A549 (cell line): Measurements from ENCODE around the gene GRK5. TPM values are rescaled to one million over a fixed set of nuclear protein-coding genes. Genes with fewer than 3 reads are reported as not detected.

Experiments
- ATAC-seq, 2 experiments: fragments of 200-7000 bp in 1 of 2; fragments of >200 bp in 1 of 2; cut with Nextera tagmentation in 1 of 2; cut with Tn5 transposase in 1 of 2; 3 replicates each; pipeline versions ENCODE4 v1.8.0 to v1.9.1; 2018 to 2020; ENCODE audit warnings: mild to moderate bottlenecking in 1 of 2, moderate library complexity in 1 of 2
- CTCF ChIA-PET: fragments of 300-600 bp; sonication (Branson Sonifier 250); formaldehyde crosslinking; extraction: SDS; loops from one replicate; lab custom pipeline; 2021; ENCODE audit warnings: antibody characterized with exemption, inconsistent platforms; lab: Yijun Ruan, JAX
- POLR2A ChIA-PET: fragments of 350-600 bp; formaldehyde crosslinking; extraction: SDS; loops from one replicate; lab custom pipeline; 2021; ENCODE audit warnings: antibody characterized with exemption, inconsistent platforms; lab: Yijun Ruan, JAX
- DNase-seq, 2 experiments: peaks; one replicate each; pipeline versions ENCODE4 v3.0.0 to v3.0.0-alpha.2; 2011 to 2016; ENCODE audit warnings: low read depth in 1 of 2, low spot score in 1 of 2
- FAIRE-seq: peaks from 2 replicates; lab custom pipeline; 2011; peaks lifted over from hg19 to GRCh38; lab: Jason Lieb, UNC
- H3K27ac ChIP-seq, 2 experiments: fragments of >200 bp; sonication (Bioruptor Twin); formaldehyde crosslinking; 3 replicates each; pipeline ENCODE4 v1.5.1; 2016 to 2017
- H3K4me1 ChIP-seq: fragments of >200 bp; sonication (Bioruptor Twin); formaldehyde crosslinking; 3 replicates; pipeline ENCODE4 v1.6.1; 2016
- H3K4me2 ChIP-seq: fragments of >200 bp; sonication (Bioruptor Twin); formaldehyde crosslinking; 3 replicates; pipeline ENCODE4 v1.6.1; 2016
- H3K4me3 ChIP-seq: fragments of >200 bp; sonication (Bioruptor Twin); formaldehyde crosslinking; 3 replicates; pipeline ENCODE4 v1.5.1; 2016
- H3K9me3 ChIP-seq: fragments of >200 bp; sonication (Bioruptor Twin); formaldehyde crosslinking; 3 replicates; pipeline ENCODE4 v1.6.1; 2016
- BHLHE40 ChIP-seq: IDR thresholded peaks from 2 replicates; pipeline ENCODE4 v1.6.1; 2012; ENCODE audit warnings: low read depth, low read length, inconsistent platforms
- CHD4 ChIP-seq: fragments of 200-600 bp; sonication (generic); IDR thresholded peaks from 2 replicates; pipeline ENCODE4 v1.6.1; 2016; ENCODE audit warnings: antibody characterized with exemption, mild to moderate bottlenecking, borderline replicate concordance
- EHF ChIP-seq: fragments of 250-450 bp; sonication (Bioruptor Pico); IDR thresholded peaks from 2 replicates; pipeline ENCODE4 v1.5.0; 2020; ENCODE audit warnings: mild to moderate bottlenecking
- EP300 ChIP-seq, 2 experiments: fragments of >200 bp; sonication (Bioruptor Twin); formaldehyde crosslinking; IDR thresholded peaks; 2 replicates in 1 of 2; 3 replicates in 1 of 2; pipeline ENCODE4 v1.6.1; 2016 to 2017
- ESRRA ChIP-seq: fragments of 150-350 bp; IDR thresholded peaks from 2 replicates; pipeline ENCODE4 v1.6.1; 2014; ENCODE audit warnings: mild to moderate bottlenecking, low read length, borderline replicate concordance
- FOSB ChIP-seq: fragments of 250-450 bp; sonication (Bioruptor Pico); IDR thresholded peaks from 2 replicates; pipeline ENCODE4 v1.5.0; 2020; ENCODE audit warnings: mild to moderate bottlenecking, moderate library complexity
- FOSL2 ChIP-seq, 2 experiments: fragments of 450-650 bp in 1 of 2; fragments of >200 bp in 1 of 2; sonication (Bioruptor Twin) in 1 of 2; formaldehyde crosslinking; IDR thresholded peaks; 2 replicates each; pipeline versions ENCODE4 v1.5.0 to v1.6.1; 2016 to 2020; ENCODE audit warnings: mild to moderate bottlenecking in 1 of 2, moderate library complexity in 1 of 2
- HDAC2 ChIP-seq: fragments of 200-600 bp; sonication (generic); IDR thresholded peaks from 2 replicates; pipeline ENCODE4 v1.6.1; 2016
- HOXB13 ChIP-seq: fragments of 250-450 bp; sonication (Bioruptor Pico); IDR thresholded peaks from 2 replicates; pipeline ENCODE4 v1.5.0; 2020; ENCODE audit warnings: low read depth, mild to moderate bottlenecking, moderate library complexity
- HOXB5 ChIP-seq: fragments of 250-450 bp; sonication (Bioruptor Pico); IDR thresholded peaks from 2 replicates; pipeline ENCODE4 v1.5.0; 2020; ENCODE audit warnings: mild to moderate bottlenecking, moderate library complexity
- MAFK ChIP-seq: fragments of 450-650 bp; IDR thresholded peaks from 2 replicates; pipeline ENCODE4 v1.6.1; 2014; ENCODE audit not compliant: partially characterized antibody
- MYC ChIP-seq: IDR thresholded peaks from 2 replicates; pipeline ENCODE4 v1.6.1; 2012; ENCODE audit warnings: mild to moderate bottlenecking, inconsistent platforms, low read length, improper control_type of control experiment, borderline replicate concordance
- NPAS2 ChIP-seq: fragments of 250-450 bp; sonication (Bioruptor Pico); IDR thresholded peaks from 2 replicates; pipeline ENCODE4 v1.8.0; 2022; ENCODE audit warnings: mild to moderate bottlenecking, moderate library complexity, borderline replicate concordance
- NR3C1 ChIP-seq: fragments of >200 bp; sonication (Bioruptor Twin); formaldehyde crosslinking; IDR thresholded peaks from 3 replicates; pipeline ENCODE4 v1.6.1; 2017
- POLR2A ChIP-seq: IDR thresholded peaks from 2 replicates; pipeline ENCODE4 v1.6.1; 2012; ENCODE audit warnings: mild to moderate bottlenecking, low read length
- RCOR1 ChIP-seq: fragments of 150-350 bp; IDR thresholded peaks from 2 replicates; pipeline ENCODE4 v1.6.1; 2014; ENCODE audit warnings: antibody characterized with exemption, low read length, low read depth
- RFX5 ChIP-seq: fragments of 450-650 bp; IDR thresholded peaks from 2 replicates; pipeline ENCODE4 v1.7.1; 2014; ENCODE audit warnings: antibody characterized with exemption, mild to moderate bottlenecking, moderate library complexity
- RNF2 ChIP-seq: fragments of 200-600 bp; sonication (generic); IDR thresholded peaks from 2 replicates; pipeline ENCODE4 v1.6.1; 2016; ENCODE audit warnings: low read depth, mild to moderate bottlenecking, antibody characterized with exemption, moderate library complexity, borderline replicate concordance
- SMC3 ChIP-seq: fragments of >200 bp; sonication (Bioruptor Twin); formaldehyde crosslinking; IDR thresholded peaks from 3 replicates; pipeline ENCODE4 v1.6.1; 2018; ENCODE audit warnings: inconsistent platforms
- ZSCAN20 ChIP-seq: fragments of 250-450 bp; sonication (Bioruptor Pico); IDR thresholded peaks from 2 replicates; pipeline ENCODE4 v1.8.0; 2022; ENCODE audit warnings: mild to moderate bottlenecking, moderate library complexity
- WGBS: methylation state at CpG from one replicate; pipeline ENCODE4 v1.1.6; 2017; ENCODE audit errors: missing lambda C conversion rate; 5-methylcytosine and 5-hydroxymethylcytosine counted together
- polyA plus RNA-seq, 4 experiments: library from polyadenylated mRNA; depleted of rRNA in 3 of 4; stranded (reverse); fragments of >200 nt; fragmentation: RNase III in 1 of 4; extraction: RNeasy Plus Mini Kit Qiagen cat#74134 plus additional on column Dnase treatment in 1 of 4; gene quantifications; 2 replicates in 3 of 4; 3 replicates in 1 of 4; pipeline ENCODE4 v1.2.3, GENCODE V29; 2011 to 2017
- TF ChIP-seq, protein P1 (sequence below): fragments of 200-600 bp; sonication (generic); IDR thresholded peaks from 2 replicates; pipeline ENCODE4 v1.6.1; 2016; ENCODE audit warnings: antibody characterized with exemption, mild to moderate bottlenecking, moderate library complexity
- TF ChIP-seq, protein P2 (sequence below): fragments of >200 bp; sonication (Bioruptor Twin); formaldehyde crosslinking; IDR thresholded peaks from 3 replicates; pipeline ENCODE4 v1.5.1; 2016
- TF ChIP-seq, protein P3 (sequence below): fragments of 450-650 bp; IDR thresholded peaks from 2 replicates; pipeline ENCODE4 v1.6.1; 2014; ENCODE audit warnings: antibody characterized with exemption
- TF ChIP-seq, protein P4 (sequence below): IDR thresholded peaks from 2 replicates; pipeline ENCODE4 v1.6.1; 2012
- TF ChIP-seq, protein P5 (sequence below): IDR thresholded peaks from 2 replicates; pipeline ENCODE4 v1.6.1; 2012; ENCODE audit warnings: low read depth, borderline replicate concordance
- TF ChIP-seq, protein P6 (sequence below): fragments of >200 bp; sonication (Bioruptor Twin); formaldehyde crosslinking; IDR thresholded peaks from 3 replicates; pipeline ENCODE4 v1.6.1; 2016

GRK5 gene
- polyA plus RNA-seq, 2 of the 4 experiments (the other 2 are of a cell fraction) = 5.0 to 7.9 TPM

DNA sequence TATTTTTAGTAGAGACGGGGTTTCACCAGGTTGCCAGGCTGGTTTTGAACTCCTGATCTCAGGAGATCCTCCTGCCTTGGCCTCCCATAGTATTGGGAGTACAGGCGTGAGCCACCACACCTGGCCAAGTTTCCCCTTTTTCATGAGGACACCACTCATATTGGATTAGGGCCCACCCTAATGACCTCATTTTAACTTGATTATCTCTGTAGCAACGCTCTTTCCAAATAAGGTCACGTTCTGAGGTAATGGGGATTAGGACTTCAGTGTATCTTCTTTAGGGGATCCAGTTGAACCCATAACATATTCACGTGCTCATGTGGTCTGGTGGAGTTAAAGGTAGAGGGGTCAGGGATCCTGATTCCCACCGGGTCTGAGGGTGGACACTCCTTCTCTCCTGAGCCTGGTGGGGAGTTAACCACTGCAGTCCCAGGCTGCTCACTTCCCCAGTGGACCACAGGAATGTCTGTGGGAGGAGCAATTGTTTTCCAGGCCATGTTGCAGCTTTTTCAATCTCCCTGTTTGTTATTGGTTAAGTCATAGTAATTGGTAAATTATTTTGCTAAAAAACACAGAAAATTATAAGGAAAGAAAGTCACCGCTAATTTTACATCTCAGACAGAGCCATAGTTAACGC lies 130.5 kb downstream of the GRK5 start:
- WGBS = 86% methylated on average over 8 of the region's 8 CpGs
- FAIRE-seq = no peak
- POLR2A ChIA-PET = no interaction called here

DNA sequence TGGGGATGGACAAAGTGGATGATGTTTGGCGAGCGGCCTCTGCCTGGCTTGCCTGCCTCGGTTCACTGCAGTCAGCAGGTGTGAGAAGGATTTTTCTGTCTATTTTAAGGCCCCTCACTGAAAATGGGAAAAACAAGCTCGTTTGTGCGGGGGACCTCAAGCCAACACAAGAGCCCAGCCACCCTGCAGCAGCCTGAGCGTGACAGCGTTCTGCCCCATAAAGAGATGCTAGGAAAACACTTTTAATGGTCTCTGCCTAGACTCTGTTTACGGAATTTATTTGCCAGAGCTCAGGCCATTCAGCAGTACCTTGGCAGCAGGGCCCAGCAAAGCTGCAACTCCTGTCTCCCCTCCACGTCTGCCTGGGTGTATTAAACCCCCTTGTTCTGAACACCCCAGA lies 131.7 kb downstream of the GRK5 start:
- FAIRE-seq = no peak
- CTCF ChIA-PET = interaction anchor here (0.7 to 1.9 kb wide), 9 partner anchors 10 to 132 kb away, joined by 3 to 9 read pairs (median 3); partner anchors contain the start of gene GRK5
- POLR2A ChIA-PET = interaction anchor here (1.6 kb wide), 1 partner anchor 21 kb away, joined by 4 read pairs; no protein-coding TSS in a partner anchor
- no peak for TF ChIP-seq BHLHE40
- TF ChIP-seq ZSCAN20 = no peak
- TF ChIP-seq, protein P1, sequence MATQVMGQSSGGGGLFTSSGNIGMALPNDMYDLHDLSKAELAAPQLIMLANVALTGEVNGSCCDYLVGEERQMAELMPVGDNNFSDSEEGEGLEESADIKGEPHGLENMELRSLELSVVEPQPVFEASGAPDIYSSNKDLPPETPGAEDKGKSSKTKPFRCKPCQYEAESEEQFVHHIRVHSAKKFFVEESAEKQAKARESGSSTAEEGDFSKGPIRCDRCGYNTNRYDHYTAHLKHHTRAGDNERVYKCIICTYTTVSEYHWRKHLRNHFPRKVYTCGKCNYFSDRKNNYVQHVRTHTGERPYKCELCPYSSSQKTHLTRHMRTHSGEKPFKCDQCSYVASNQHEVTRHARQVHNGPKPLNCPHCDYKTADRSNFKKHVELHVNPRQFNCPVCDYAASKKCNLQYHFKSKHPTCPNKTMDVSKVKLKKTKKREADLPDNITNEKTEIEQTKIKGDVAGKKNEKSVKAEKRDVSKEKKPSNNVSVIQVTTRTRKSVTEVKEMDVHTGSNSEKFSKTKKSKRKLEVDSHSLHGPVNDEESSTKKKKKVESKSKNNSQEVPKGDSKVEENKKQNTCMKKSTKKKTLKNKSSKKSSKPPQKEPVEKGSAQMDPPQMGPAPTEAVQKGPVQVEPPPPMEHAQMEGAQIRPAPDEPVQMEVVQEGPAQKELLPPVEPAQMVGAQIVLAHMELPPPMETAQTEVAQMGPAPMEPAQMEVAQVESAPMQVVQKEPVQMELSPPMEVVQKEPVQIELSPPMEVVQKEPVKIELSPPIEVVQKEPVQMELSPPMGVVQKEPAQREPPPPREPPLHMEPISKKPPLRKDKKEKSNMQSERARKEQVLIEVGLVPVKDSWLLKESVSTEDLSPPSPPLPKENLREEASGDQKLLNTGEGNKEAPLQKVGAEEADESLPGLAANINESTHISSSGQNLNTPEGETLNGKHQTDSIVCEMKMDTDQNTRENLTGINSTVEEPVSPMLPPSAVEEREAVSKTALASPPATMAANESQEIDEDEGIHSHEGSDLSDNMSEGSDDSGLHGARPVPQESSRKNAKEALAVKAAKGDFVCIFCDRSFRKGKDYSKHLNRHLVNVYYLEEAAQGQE = no peak
- TF ChIP-seq EP300 (IDR thresholded peaks at IDR 0.05) = no peak
- no peak for TF ChIP-seq SMC3
- no peak for TF ChIP-seq FOSL2 (IDR thresholded peaks at IDR 0.05)
- no peak for TF ChIP-seq FOSL2 (CRISPR knock-in tag; IDR thresholded peaks at IDR 0.05)
- no peak for TF ChIP-seq RFX5
- TF ChIP-seq, protein P2, sequence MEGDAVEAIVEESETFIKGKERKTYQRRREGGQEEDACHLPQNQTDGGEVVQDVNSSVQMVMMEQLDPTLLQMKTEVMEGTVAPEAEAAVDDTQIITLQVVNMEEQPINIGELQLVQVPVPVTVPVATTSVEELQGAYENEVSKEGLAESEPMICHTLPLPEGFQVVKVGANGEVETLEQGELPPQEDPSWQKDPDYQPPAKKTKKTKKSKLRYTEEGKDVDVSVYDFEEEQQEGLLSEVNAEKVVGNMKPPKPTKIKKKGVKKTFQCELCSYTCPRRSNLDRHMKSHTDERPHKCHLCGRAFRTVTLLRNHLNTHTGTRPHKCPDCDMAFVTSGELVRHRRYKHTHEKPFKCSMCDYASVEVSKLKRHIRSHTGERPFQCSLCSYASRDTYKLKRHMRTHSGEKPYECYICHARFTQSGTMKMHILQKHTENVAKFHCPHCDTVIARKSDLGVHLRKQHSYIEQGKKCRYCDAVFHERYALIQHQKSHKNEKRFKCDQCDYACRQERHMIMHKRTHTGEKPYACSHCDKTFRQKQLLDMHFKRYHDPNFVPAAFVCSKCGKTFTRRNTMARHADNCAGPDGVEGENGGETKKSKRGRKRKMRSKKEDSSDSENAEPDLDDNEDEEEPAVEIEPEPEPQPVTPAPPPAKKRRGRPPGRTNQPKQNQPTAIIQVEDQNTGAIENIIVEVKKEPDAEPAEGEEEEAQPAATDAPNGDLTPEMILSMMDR = no peak
- no peak for TF ChIP-seq HDAC2
- TF ChIP-seq MAFK = no peak
- TF ChIP-seq RNF2 = no peak
- no peak for TF ChIP-seq ESRRA
- TF ChIP-seq, protein P3, sequence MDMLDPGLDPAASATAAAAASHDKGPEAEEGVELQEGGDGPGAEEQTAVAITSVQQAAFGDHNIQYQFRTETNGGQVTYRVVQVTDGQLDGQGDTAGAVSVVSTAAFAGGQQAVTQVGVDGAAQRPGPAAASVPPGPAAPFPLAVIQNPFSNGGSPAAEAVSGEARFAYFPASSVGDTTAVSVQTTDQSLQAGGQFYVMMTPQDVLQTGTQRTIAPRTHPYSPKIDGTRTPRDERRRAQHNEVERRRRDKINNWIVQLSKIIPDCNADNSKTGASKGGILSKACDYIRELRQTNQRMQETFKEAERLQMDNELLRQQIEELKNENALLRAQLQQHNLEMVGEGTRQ = no peak
- no peak for TF ChIP-seq RCOR1
- TF ChIP-seq, protein P4, sequence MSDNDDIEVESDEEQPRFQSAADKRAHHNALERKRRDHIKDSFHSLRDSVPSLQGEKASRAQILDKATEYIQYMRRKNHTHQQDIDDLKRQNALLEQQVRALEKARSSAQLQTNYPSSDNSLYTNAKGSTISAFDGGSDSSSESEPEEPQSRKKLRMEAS = no peak
- no peak for TF ChIP-seq NPAS2
- no peak for TF ChIP-seq HOXB13 (CRISPR knock-in tag)
- TF ChIP-seq NR3C1 = no peak
- Histone ChIP-seq H3K4me2 (no peak overlapping the region), H3K9me3 (no peaks in the 10 kb centered on the region), H3K27ac (no peak overlapping the region), H3K4me3 (no peak overlapping the region), H3K4me1 (peaks cover 11% of the 10 kb centered on the region)
- no peak for DNase-seq
- 90% methylated on average over 9 of the region's 9 CpGs for WGBS
- no peak for ATAC-seq

More for the DNA sequence above, 130.5 kb downstream of the GRK5 start:
- TF ChIP-seq, protein P5, sequence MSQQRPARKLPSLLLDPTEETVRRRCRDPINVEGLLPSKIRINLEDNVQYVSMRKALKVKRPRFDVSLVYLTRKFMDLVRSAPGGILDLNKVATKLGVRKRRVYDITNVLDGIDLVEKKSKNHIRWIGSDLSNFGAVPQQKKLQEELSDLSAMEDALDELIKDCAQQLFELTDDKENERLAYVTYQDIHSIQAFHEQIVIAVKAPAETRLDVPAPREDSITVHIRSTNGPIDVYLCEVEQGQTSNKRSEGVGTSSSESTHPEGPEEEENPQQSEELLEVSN = no peak
- TF ChIP-seq MYC = no peak
- TF ChIP-seq CHD4 = no peak
- TF ChIP-seq FOSB (CRISPR knock-in tag) = no peak
- TF ChIP-seq HOXB5 (CRISPR knock-in tag) = no peak
- TF ChIP-seq NPAS2 = no peak
- TF ChIP-seq, protein P6, sequence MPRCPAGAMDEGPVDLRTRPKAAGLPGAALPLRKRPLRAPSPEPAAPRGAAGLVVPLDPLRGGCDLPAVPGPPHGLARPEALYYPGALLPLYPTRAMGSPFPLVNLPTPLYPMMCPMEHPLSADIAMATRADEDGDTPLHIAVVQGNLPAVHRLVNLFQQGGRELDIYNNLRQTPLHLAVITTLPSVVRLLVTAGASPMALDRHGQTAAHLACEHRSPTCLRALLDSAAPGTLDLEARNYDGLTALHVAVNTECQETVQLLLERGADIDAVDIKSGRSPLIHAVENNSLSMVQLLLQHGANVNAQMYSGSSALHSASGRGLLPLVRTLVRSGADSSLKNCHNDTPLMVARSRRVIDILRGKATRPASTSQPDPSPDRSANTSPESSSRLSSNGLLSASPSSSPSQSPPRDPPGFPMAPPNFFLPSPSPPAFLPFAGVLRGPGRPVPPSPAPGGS = no peak
- TF ChIP-seq POLR2A = no peak
- TF ChIP-seq EHF (CRISPR knock-in tag) = no peak
- Histone ChIP-seq H3K4me1 (peaks cover 21% of the 10 kb centered on the region), H3K9me3 (no peaks in the 10 kb centered on the region), H3K27ac (no peak overlapping the region), H3K4me3 (no peak overlapping the region), H3K4me2 (no peak overlapping the region)
- ATAC-seq = no peak
- CTCF ChIA-PET = interaction anchor here (0.6 to 1.9 kb wide), 5 partner anchors 11 to 128 kb away, joined by 3 to 4 read pairs (median 3); no protein-coding TSS in a partner anchor
- DNase-seq = no peak
